HG03097 (cell line): ENCODE results near the gene HTR4.
A peak's percentile ranks its signal among the peaks of the same experiment; 100 is the strongest.
"Not testable (repeated sequence)": the region's sequence is repeated elsewhere in the genome, so short reads cannot be mapped to it uniquely, and the experiment has no call there.

Source experiments
- ATAC-seq: cut with Tn5 transposase; IDR thresholded peaks from one replicate; pipeline ENCODE4 v1.9.1; 2021; ENCODE audit not compliant: unreplicated experiment, low FRiP score

Gene HTR4

GRCh38 chr5:148484651-148485050 lies 169.7 kb downstream of the HTR4 start:
- ATAC-seq, result no peak

- ATAC-seq, result no peak
Observed at GRCh38 chr5:148483750-148484149, 170.6 kb downstream of the HTR4 start.

GRCh38 chr5:148482697-148483462 lies 171.4 kb downstream of the HTR4 start:
- peak; percentile 71 for ATAC-seq

- no peak for ATAC-seq
Observed at GRCh38 chr5:148482196-148482595, 172.1 kb downstream of the HTR4 start.

- no peak for ATAC-seq
Observed at GRCh38 chr5:148477429-148477828, 176.9 kb downstream of the HTR4 start.

- ATAC-seq, result no peak
Observed at GRCh38 chr5:148476302-148476701, 178.0 kb downstream of the HTR4 start.

- no peak for ATAC-seq
Observed at GRCh38 chr5:148474025-148474511, 180.3 kb downstream of the HTR4 start.

- no peak for ATAC-seq
Observed at GRCh38 chr5:148471379-148471778, 182.9 kb downstream of the HTR4 start.

- ATAC-seq, result no peak
Observed at GRCh38 chr5:148469501-148469935, 184.8 kb downstream of the HTR4 start.

- ATAC-seq, result not testable (repeated sequence)
Observed at GRCh38 chr5:148468746-148469145, 185.6 kb downstream of the HTR4 start.

GRCh38 chr5:148467958-148468357 lies 186.4 kb downstream of the HTR4 start:
- no peak for ATAC-seq

- ATAC-seq, result no peak
Observed at GRCh38 chr5:148466236-148466580, 188.1 kb downstream of the HTR4 start.

GRCh38 chr5:148465381-148466235 lies 188.7 kb downstream of the HTR4 start:
- no peak for ATAC-seq

- no peak for ATAC-seq
Observed at GRCh38 chr5:148459669-148460068, 194.7 kb downstream of the HTR4 start.

GRCh38 chr5:148458036-148458888 lies 196.1 kb downstream of the HTR4 start:
- no peak for ATAC-seq

GRCh38 chr5:148457183-148457620 lies 197.1 kb downstream of the HTR4 start:
- ATAC-seq, result no peak

GRCh38 chr5:148455185-148455584 lies 199.1 kb downstream of the HTR4 start:
- no peak for ATAC-seq

GRCh38 chr5:148454576-148454975 lies 199.8 kb downstream of the HTR4 start:
- ATAC-seq, result no peak

- no peak for ATAC-seq
Observed at GRCh38 chr5:148452499-148453193, 201.7 kb downstream of the HTR4 start.

GRCh38 chr5:148446611-148447010 lies 207.7 kb downstream of the HTR4 start:
- no peak for ATAC-seq
